Mesenteric fat pad (tissue), 1 donor: ENCODE results near the gene CCSER2. TPM values are rescaled to one million over a fixed set of nuclear protein-coding genes. Genes with fewer than 3 reads are reported as not detected.
"Not testable (repeated sequence)": the region's sequence is repeated elsewhere in the genome, so short reads cannot be mapped to it uniquely, and the experiment has no call there.

Experiments used
- DNase-seq: peaks from one replicate; pipeline ENCODE4 v3.0.0-alpha.2; 2020; ENCODE audit warnings: low spot score
- total RNA-seq: library from RNA; stranded (reverse); fragmentation: NEBNext Ultra II Directional; extraction: Animal tissue kit (Norgen Biotek cat#: 25700); gene quantifications from one replicate; pipeline ENCODE4 v1.2.1, GENCODE V29; 2021
- donor health status: DM: yes; HTN: yes; CAD: no.

The CCSER2 gene
- total RNA-seq, 1 donor from 2014 or later = 70.3 TPM

GRCh38 chr10:84310470-84310869 is 17.9 kb upstream of the CCSER2 start:
- no peak for DNase-seq

- no peak for DNase-seq
Observed at GRCh38 chr10:84311576-84311975, 16.8 kb upstream of the CCSER2 start.

DNA sequence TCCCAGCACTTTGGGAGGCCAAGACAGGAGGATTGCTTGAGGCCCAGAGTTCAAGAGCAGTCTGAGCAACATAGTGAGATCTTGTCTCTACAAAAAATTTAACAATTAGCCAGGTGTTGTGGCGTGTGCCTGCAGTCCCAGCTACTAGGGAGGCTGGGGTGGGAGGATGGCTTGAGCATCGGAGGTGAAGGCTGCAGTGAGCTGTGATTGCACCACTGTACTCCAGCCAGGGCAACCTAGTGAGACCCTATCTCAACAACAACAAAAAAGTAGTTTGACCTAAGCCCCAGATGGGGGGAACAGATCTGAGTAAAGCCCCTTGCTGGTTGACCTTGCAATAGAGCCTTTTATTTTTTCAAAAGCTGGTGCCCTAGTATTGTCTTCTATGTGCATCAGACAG is 15.6 kb upstream of the CCSER2 start:
- DNase-seq = no peak

- no peak for DNase-seq
Observed at GRCh38 chr10:84314275-84314674, 14.1 kb upstream of the CCSER2 start.

- DNase-seq = no peak
Observed at GRCh38 chr10:84317174-84317573, 11.2 kb upstream of the CCSER2 start.

DNA sequence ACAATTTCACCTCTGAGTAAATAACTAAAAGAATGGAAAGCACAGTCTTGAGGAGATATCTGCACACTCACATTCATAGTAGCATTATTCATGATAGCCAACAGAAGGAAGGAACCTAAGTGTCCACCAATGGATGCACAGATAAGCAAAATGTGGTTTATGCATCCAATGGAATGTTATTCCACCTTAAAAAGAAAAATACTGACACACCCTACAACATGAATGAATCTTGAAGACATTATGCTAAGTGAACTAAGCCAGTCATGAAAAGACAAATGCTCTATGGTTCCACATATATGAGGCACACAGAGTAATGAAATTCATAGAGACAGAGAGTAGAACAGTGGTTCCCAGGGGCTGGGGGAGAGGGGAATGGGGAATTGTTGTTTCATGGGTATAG is 6.5 kb upstream of the CCSER2 start:
- no peak for DNase-seq

- not testable (repeated sequence) for DNase-seq
Observed at GRCh38 chr10:84323566-84323965, 4.8 kb upstream of the CCSER2 start.

- not testable (repeated sequence) for DNase-seq
Observed at GRCh38 chr10:84326995-84327394, 1.4 kb upstream of the CCSER2 start.

DNA sequence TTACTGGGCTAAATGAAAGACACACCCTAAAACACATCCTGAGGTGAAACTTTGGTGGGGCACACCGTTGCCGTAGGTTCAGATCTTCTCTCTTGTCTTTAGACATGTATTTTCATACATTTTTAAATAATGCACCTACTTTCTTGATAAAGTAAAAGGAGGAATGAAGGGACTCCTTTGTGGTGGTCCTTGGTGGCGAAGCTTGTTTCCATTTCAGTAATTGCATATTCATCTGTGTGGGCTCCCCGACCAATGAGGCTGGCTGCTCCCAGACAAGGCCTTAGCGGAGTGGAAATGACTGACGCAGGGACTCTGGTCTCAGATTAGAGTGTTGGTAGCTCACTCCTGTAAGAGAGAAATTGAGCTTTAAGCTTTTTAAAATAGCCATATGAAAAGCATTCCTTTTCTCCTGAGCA is 815 bp downstream of the CCSER2 start:
- DNase-seq = no peak

- DNase-seq = no peak
Observed at GRCh38 chr10:84329986-84330651, 1.7 kb downstream of the CCSER2 start.

DNA sequence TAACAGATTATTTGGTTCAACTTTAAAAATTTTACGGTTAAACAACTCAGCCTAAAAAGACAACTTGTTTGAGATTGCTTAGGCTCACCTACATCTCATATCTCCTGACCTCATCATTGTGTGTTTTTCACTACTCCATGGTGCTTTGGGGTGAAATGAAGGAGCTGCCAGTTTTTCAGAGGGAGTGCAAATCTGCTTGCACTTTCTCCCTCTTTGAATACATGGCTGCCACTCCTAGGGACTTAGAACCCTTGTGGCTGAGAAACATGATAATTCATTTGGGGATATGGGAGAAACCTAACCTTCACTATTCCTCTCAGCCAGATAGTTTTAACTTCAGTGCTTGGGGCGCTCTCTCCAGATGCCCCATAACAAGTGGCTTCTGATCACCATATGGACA is 2.7 kb downstream of the CCSER2 start:
- DNase-seq = no peak

- no peak for DNase-seq
Observed at GRCh38 chr10:84333864-84334451, 5.6 kb downstream of the CCSER2 start.

GRCh38 chr10:84334811-84335210 is 6.4 kb downstream of the CCSER2 start:
- no peak for DNase-seq

- no peak for DNase-seq
Observed at GRCh38 chr10:84335516-84335915, 7.1 kb downstream of the CCSER2 start.

DNA sequence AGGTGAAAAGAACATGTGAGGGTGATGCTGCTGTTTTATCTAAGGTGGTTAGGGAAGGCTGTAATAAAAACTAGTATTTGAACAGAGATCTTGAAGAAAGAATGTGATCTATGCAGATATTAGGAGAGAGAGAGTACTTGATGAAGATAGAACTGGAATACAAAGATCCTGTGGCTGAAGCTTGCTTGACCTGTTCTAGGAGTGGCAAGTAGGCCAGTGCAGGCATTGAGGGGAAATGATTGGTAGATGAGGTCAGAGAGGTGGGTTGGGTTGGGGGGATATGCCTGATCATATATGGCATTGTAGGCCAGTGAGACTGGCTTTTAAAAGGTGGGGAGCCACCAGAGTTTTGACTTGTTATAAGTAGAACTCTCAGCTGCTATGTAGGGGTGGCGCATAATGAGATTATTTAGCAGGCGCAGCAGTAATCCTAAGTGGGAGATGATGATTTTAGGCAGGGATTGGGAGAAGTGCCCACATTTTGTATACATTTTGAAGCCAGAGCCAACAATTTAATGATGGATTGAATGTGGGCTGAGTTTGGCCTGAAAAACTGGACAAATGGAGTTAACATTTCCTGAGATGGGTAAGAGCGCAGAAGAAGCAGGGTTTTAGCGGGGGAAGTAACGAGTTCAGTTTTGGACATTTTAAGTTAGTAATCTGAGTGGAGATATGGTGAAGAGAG is 8.2 kb downstream of the CCSER2 start:
- DNase-seq = no peak

DNA sequence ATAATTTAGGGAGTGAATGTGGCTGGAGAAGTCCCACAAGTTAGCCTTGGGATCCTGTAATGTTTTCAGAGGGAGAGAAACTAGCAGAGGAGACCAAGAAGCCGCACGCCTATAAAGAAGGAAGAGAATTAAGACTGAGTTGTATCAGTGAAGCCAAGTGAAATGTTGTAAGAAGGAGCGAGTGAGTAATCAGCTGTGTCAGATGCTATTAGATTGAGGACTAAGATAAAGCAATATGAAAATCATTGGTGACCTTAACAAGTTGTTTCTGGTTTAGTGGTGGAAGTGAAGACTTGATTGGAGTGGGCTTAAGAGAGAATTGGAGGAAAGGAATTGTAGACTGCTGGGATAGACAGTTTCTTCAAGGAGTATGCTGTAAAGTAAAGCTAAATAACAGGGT is 8.8 kb downstream of the CCSER2 start:
- no peak for DNase-seq

DNA sequence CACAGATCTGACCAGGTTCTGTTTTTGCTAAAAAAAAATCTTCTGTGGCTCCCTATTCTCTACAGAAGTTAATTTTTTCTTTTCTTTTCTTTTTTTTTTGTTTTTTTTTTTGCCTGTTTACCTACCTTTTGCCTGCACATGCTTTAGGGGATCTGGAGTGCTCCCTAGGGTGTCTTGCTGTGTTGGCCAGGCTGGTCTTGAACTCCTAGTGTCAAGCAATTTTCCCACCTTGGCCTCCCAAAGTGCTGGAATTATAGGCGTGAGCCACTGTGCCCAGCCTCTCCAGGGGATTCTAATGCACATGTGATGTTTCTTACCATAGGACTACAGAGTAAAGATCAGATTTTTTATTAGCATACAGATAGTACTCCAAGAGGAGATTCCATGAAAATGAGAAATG is 10.6 kb downstream of the CCSER2 start:
- no peak for DNase-seq

DNA sequence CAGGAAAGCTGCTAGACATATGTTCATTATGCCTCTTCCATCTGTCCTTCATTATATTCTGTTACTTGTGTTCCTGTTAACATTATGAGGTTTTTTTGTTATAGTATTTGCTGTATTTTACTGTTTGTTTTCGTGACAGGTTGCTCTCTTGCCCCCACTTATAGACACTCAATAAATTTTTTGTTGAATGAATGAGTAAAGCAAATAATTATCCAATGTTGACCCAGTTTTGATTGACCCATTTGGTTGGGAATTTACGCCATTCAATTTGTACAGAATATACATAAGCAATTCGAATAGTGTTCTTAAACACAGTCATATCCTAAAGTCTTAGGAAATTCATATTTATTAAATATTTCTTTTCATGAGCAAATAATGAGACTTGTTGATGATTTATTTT is 11.8 kb downstream of the CCSER2 start:
- no peak for DNase-seq

GRCh38 chr10:84340632-84341537 is 12.5 kb downstream of the CCSER2 start:
- DNase-seq = no peak

DNA sequence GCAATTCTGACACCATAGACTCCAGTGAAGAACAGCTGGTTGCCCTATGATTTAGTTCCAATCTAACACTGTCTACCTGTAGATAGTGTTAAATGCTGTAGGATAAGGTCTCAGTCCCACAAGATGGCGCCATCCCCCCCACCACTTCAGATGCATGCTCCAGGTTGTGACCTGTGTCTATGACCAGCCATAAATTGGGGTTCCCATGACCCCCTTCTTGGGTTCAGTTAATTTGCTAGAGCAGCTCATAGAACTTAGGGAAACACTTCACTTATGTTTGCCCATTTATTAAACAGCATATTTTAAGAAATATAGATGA is 13.1 kb downstream of the CCSER2 start:
- no peak for DNase-seq

- no peak for DNase-seq
Observed at GRCh38 chr10:84341983-84342382, 13.6 kb downstream of the CCSER2 start.

DNA sequence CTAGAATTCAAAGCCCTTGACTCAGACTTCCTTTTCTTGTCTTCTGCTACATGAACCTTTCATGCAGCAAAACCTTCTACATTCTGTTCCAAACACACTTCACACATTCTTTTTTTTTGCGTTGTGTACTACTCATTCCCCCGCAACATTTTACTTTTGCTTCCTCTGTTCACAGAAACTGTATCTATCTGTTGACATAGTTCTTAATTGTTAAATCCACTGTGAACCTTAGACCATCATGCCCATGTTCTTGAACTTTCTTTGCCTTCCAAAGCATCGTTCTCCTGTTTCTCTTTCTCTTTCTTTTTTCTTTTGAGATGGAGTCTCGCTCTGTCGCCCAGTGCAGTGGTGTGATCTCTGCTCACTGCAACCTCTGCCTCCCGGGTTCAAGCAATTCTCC is 14.2 kb downstream of the CCSER2 start:
- no peak for DNase-seq
